Spleen (tissue), 7 donors: Measurements from ENCODE around the gene RALB.

Experiments used
- POLR2A ChIP-seq, 3 donors: fragments of 450-650 bp; IDR thresholded peaks; one replicate each; pipeline ENCODE4 v1.5.1; 2017; ENCODE audit warnings: antibody characterized with exemption in 3 of 3, mild to moderate bottlenecking in 1 of 3
- TF ChIP-seq, protein P1 (sequence below), 11 experiments: fragments of 200-600 bp in 7 of 11; fragments of 450-650 bp in 4 of 11; sonication (generic) in 4 of 11; IDR thresholded peaks in 8 of 11; conservative IDR thresholded peaks in 3 of 11; 1 replicate in 7 of 11; 2 replicates in 4 of 11; pipeline versions ENCODE4 v1.4.0 to v1.8.0; 2016 to 2021; ENCODE audit warnings: antibody characterized with exemption in 11 of 11, inconsistent platforms in 4 of 11, mild to moderate bottlenecking in 1 of 11
- donor health status: DM: no; HTN: no; CAD: no; lungs with moderate emphysema.
- donor health status: DM: no; HTN: no; CAD: no.
- donor health status: DM: no; HTN: no; CAD: no.

DNA sequence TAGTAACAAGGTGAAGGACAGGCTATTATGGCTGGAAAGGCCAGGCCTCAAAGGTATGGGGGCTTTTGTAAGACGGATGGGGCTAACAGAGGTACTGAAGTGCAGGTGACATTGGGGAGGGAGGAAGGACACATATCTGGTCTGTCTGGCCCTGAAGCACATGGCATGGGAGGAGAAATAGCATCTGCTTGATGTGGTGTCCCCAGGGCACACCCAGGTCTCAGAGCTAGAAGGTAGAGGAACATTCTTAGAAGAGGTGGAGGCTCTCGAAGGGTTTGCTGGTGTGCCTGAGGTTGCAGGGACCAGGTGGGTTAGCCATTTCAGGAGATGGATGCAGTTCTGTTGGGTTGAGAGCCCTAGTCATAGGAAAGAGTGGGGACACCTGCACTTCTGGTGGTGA, 9.5 kb downstream of the RALB start:
- TF ChIP-seq, protein P1, sequence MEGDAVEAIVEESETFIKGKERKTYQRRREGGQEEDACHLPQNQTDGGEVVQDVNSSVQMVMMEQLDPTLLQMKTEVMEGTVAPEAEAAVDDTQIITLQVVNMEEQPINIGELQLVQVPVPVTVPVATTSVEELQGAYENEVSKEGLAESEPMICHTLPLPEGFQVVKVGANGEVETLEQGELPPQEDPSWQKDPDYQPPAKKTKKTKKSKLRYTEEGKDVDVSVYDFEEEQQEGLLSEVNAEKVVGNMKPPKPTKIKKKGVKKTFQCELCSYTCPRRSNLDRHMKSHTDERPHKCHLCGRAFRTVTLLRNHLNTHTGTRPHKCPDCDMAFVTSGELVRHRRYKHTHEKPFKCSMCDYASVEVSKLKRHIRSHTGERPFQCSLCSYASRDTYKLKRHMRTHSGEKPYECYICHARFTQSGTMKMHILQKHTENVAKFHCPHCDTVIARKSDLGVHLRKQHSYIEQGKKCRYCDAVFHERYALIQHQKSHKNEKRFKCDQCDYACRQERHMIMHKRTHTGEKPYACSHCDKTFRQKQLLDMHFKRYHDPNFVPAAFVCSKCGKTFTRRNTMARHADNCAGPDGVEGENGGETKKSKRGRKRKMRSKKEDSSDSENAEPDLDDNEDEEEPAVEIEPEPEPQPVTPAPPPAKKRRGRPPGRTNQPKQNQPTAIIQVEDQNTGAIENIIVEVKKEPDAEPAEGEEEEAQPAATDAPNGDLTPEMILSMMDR (IDR thresholded peaks at IDR 0.05 in 8 of 11, conservative IDR thresholded peaks at IDR 0.05 in 3 of 11): no peak
- TF ChIP-seq POLR2A (IDR thresholded peaks at IDR 0.05): no peak
